ENCODE data around the gene TF. TPM values are rescaled to one million over a fixed set of nuclear protein-coding genes. Genes with fewer than 3 reads are reported as not detected.

Gene TF
- total RNA-seq, 1 donor from 2014 or later, result 0.34 TPM

DNA sequence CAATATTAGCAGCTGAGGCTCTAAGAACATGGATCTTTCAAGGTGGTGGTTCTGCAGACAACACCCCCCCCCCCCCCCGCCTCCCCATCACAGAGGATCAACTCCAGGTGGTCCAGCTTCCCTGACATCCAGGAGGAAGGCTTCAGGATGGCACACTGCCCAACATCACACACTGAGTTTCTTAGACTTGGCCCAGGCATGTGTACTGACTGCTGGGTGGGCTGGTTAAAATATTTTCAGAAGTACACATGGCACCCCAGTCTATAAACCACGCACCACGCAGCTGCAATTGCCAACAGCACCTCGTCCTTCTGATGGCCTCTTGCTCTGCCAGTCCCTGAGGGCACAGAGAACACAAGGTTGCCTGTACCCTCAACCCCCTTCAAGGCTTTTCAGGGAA lies 81.5 kb downstream of the TF start:
- Histone ChIP-seq H3K36me3 (ENCODE audit: insufficient read depth, low read length) (peaks cover 2% of the 10 kb centered on the region), H3K79me2 (ENCODE audit: insufficient read depth, low read length) (no peaks in the 10 kb centered on the region), H3K9me3 (ENCODE audit: insufficient read depth, low read depth, low read length) (no peaks in the 10 kb centered on the region), H3K27ac (ENCODE audit: low read depth, low read length) (no peak overlapping the region), H3K9ac (ENCODE audit: low read length) (no peak overlapping the region), H2AFZ (ENCODE audit: low read depth, low read length) (no peak overlapping the region), H3K4me2 (ENCODE audit: low read length) (no peak overlapping the region), H3K4me1 (ENCODE audit: insufficient read depth, low read length) (no peaks in the 10 kb centered on the region), H3K27me3 (ENCODE audit: insufficient read depth, low read length) (no peaks in the 10 kb centered on the region), H3K4me3 (ENCODE audit: insufficient read depth, low read depth, low read length) (no peak overlapping the region), H4K20me1 (ENCODE audit: insufficient read depth, low read length) (peaks cover 6% of the 10 kb centered on the region)
- FAIRE-seq (no peak), DNase-seq (ENCODE audit: low read depth) (no peak)
- Mint-ChIP-seq H3K9me3 (ENCODE audit: unreplicated experiment) (no peaks in the 10 kb centered on the region), H3K4me1 (ENCODE audit: low read depth, unreplicated experiment) (no peaks in the 10 kb centered on the region), H3K36me3 (ENCODE audit: low read depth, unreplicated experiment) (peaks cover 45% of the 10 kb centered on the region), H3K27me3 (ENCODE audit: low read depth, unreplicated experiment) (peaks cover under 1% of the 10 kb centered on the region), H3K27ac (ENCODE audit: unreplicated experiment) (no peak overlapping the region), H3K4me3 (ENCODE audit: unreplicated experiment) (no peak overlapping the region)
- TF ChIP-seq CTCF (IDR thresholded peaks at IDR 0.05; ENCODE audit: insufficient read depth, low read depth, low read length) (no peak), EZH2 (IDR thresholded peaks at IDR 0.05; ENCODE audit: insufficient read depth, low read length) (no peak)

DNA sequence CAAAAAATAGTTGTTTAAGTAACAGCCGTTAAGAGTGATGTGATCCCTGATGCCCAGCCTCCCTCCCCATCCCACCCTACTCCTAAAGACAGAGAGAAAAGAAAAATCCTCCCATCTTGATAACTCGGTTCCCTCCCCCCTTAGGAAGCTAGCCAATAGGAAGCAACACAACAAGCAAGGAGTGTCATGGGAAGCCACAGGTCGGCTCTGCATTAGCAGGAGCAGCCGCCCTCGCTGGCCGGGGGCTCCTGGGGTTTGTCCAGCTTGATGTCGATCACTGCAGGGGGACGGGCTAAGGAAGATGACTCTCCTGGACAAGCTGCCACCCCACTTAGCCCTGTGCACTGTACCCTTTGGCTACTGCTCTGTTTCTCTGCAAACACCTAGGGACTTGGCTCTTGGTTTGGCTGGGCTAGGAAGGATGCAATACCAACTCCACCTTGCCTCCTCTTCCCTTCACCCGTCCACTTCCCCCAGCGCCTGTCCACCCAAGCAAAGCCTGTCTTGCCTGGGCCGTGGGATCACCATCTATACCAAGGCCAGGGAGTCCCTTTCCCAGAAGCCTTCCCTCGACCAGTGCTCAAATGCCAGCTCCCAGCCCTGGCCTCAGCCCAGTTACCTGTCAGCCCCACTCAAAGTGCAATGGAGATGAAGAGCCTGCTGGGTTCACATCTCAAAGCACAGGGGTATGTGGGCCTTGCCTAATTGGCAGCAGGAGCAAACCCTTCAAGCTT lies 82.5 kb downstream of the TF start:
- no peak overlapping the region for H3K4me3 ChIP-seq (ENCODE audit: insufficient read depth, low read depth, low read length)
- no peak overlapping the region for H2AFZ ChIP-seq (ENCODE audit: low read depth, low read length)
- no peaks in the 10 kb centered on the region for H3K79me2 ChIP-seq (ENCODE audit: insufficient read depth, low read length)
- no peak for FAIRE-seq
- TF ChIP-seq EZH2 (IDR thresholded peaks at IDR 0.05; ENCODE audit: insufficient read depth, low read length) (no peak), CTCF (IDR thresholded peaks at IDR 0.05; ENCODE audit: insufficient read depth, low read depth, low read length) (no peak)
- Mint-ChIP-seq H3K36me3 (ENCODE audit: low read depth, unreplicated experiment) (peaks cover 43% of the 10 kb centered on the region), H3K4me1 (ENCODE audit: low read depth, unreplicated experiment) (no peaks in the 10 kb centered on the region), H3K27ac (ENCODE audit: unreplicated experiment) (no peak overlapping the region), H3K9me3 (ENCODE audit: unreplicated experiment) (no peaks in the 10 kb centered on the region), H3K27me3 (ENCODE audit: low read depth, unreplicated experiment) (peaks cover 3% of the 10 kb centered on the region), H3K4me3 (ENCODE audit: unreplicated experiment) (no peak overlapping the region)
- no peaks in the 10 kb centered on the region for H3K9me3 ChIP-seq (ENCODE audit: insufficient read depth, low read depth, low read length)
- H3K4me1 ChIP-seq (ENCODE audit: insufficient read depth, low read length), result no peaks in the 10 kb centered on the region
- H3K9ac ChIP-seq (ENCODE audit: low read length), result no peak overlapping the region
- no peaks in the 10 kb centered on the region for H3K36me3 ChIP-seq (ENCODE audit: insufficient read depth, low read length)
- H4K20me1 ChIP-seq (ENCODE audit: insufficient read depth, low read length), result no peaks in the 10 kb centered on the region
- no peak overlapping the region for H3K4me2 ChIP-seq (ENCODE audit: low read length)
- no peaks in the 10 kb centered on the region for H3K27me3 ChIP-seq (ENCODE audit: insufficient read depth, low read length)
- no peak for DNase-seq (ENCODE audit: low read depth)
- no peak overlapping the region for H3K27ac ChIP-seq (ENCODE audit: low read depth, low read length)

- DNase-seq (ENCODE audit: low read depth) (no peak), FAIRE-seq (no peak)
- peaks cover 37% of the 10 kb centered on the region for H3K36me3 Mint-ChIP-seq (ENCODE audit: low read depth, unreplicated experiment)
- no peak overlapping the region for H3K4me3 Mint-ChIP-seq (ENCODE audit: unreplicated experiment)
- no peaks in the 10 kb centered on the region for H4K20me1 ChIP-seq (ENCODE audit: insufficient read depth, low read length)
- TF ChIP-seq CTCF (IDR thresholded peaks at IDR 0.05; ENCODE audit: insufficient read depth, low read depth, low read length) (no peak), EZH2 (IDR thresholded peaks at IDR 0.05; ENCODE audit: insufficient read depth, low read length) (no peak)
- peaks cover 3% of the 10 kb centered on the region for H3K27me3 Mint-ChIP-seq (ENCODE audit: low read depth, unreplicated experiment)
- H3K9ac ChIP-seq (ENCODE audit: low read length), result no peak overlapping the region
- H3K4me3 ChIP-seq (ENCODE audit: insufficient read depth, low read depth, low read length), result no peak overlapping the region
- H3K4me1 Mint-ChIP-seq (ENCODE audit: low read depth, unreplicated experiment), result no peaks in the 10 kb centered on the region
- H2AFZ ChIP-seq (ENCODE audit: low read depth, low read length), result no peak overlapping the region
- no peak overlapping the region for H3K27ac Mint-ChIP-seq (ENCODE audit: unreplicated experiment)
- no peaks in the 10 kb centered on the region for H3K36me3 ChIP-seq (ENCODE audit: insufficient read depth, low read length)
- H3K4me1 ChIP-seq (ENCODE audit: insufficient read depth, low read length), result no peaks in the 10 kb centered on the region
- H3K9me3 Mint-ChIP-seq (ENCODE audit: unreplicated experiment), result no peaks in the 10 kb centered on the region
- no peaks in the 10 kb centered on the region for H3K79me2 ChIP-seq (ENCODE audit: insufficient read depth, low read length)
- no peak overlapping the region for H3K27ac ChIP-seq (ENCODE audit: low read depth, low read length)
- H3K4me2 ChIP-seq (ENCODE audit: low read length), result no peak overlapping the region
- no peaks in the 10 kb centered on the region for H3K9me3 ChIP-seq (ENCODE audit: insufficient read depth, low read depth, low read length)
- H3K27me3 ChIP-seq (ENCODE audit: insufficient read depth, low read length), result no peaks in the 10 kb centered on the region
Measured at GRCh38 chr3:133829310-133829707, 83.1 kb downstream of the TF start.

Data from astrocyte (in vitro differentiated cells and primary cell).